Esophagus mucosa (tissue), 1 donor: Measurements from ENCODE around the gene PTPRC. TPM values are rescaled to one million over a fixed set of nuclear protein-coding genes. Genes with fewer than 3 reads are reported as not detected.
A peak's percentile ranks its signal among the peaks of the same experiment; 100 is the strongest.

Source experiments
- ATAC-seq: fragments of 200-7000 bp; cut with Tn5 transposase; one replicate; pipeline ENCODE4 v1.9.1; 2020
- total RNA-seq: library from RNA; stranded (reverse); gene quantifications from one replicate; pipeline ENCODE4 v1.2.4, GENCODE V29; 2023
- donor health status: DM: yes; HTN: yes; CAD: no.

The PTPRC gene
- total RNA-seq, 1 donor from 2014 or later: 3.5 TPM

GRCh38 chr1:198763298-198763714 lies 124.5 kb downstream of the PTPRC start:
- ATAC-seq: no peak

DNA sequence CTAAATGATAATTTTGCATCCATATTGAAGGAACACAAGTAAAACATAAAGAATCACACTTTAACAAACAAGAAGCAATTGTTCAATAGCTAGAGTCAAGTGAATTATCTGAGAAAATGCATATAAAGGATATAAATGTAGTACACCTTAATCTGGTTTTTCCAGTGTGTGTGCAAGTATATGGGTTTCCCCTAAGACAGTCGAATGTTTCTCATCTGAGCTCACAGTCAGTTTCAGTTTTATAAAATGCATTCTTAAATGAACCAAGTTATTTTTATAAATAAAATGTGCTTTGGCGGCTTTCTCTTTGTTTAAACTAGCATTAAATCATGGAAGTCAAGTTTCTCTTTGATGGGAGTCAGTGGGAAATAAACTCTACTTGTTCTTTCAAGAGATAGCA lies 125.9 kb downstream of the PTPRC start:
- ATAC-seq: no peak

- no peak for ATAC-seq
These were observed 126.6 kb downstream of the PTPRC start for GRCh38 chr1:198765416-198765815.

- ATAC-seq: no peak
These were observed 132.8 kb downstream of the PTPRC start for GRCh38 chr1:198771563-198772153.

- ATAC-seq: no peak
These were observed 133.8 kb downstream of the PTPRC start for GRCh38 chr1:198772626-198773025.

DNA sequence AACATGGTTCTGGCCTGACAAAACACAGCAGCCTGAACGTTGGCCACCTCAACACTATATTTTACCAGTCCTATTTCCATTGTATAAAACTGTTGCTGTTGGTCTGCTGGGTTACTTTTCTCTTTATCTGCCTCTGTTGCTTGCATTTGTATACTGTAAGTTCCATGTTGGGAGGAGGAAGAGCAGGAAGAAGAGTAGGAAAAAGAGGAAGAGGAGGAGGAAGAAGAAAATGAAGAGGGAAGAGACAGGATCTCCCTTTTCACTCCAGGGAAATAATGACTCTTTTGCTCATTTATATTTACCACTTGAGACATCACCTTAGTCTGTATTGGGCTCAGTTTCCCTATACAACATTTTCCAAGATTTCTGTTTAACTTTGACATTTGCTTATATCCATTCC lies 134.2 kb downstream of the PTPRC start:
- ATAC-seq: no peak

DNA sequence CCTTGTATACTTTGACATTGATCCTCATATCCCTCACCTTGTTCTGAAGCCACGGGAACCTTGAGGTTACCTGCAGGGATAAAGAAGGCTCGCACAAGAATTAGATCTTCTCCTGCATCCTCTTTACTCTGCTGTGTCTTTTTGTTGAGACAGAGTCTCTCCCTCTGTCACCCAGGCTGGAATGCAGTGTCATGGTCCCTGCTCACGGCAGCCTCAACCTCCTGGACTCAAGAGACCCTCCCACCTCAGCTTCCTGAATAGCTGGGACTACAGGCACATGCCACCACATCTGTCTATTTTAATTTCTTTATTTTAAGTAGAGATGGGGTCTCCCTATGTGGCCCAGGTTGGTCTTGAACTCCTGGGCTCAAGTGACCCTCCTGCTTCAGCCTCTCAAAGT lies 134.7 kb downstream of the PTPRC start:
- no peak for ATAC-seq

- no peak for ATAC-seq
These were observed 135.6 kb downstream of the PTPRC start for GRCh38 chr1:198774421-198774820.

GRCh38 chr1:198775606-198776005 lies 136.8 kb downstream of the PTPRC start:
- ATAC-seq: no peak

DNA sequence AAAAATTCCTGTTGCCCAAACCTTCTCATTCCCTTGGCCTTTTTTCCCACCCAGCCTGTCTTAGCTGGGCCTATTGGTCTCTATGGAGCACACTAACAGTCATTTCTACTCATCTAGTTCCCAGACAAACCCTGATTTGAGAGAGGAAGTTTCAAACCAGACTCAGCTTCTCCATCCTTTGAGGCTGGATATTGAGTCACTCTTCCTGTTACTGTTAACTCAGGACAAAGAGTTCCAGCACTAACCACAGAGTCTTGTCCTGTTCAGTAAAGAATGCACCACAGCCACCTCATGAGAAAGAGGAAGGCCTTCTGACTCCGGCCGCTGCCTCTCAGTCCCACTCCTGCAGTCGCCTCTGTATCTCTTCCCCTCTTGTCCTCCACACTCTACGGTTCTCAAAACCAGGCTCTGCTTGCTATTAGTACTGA lies 137.8 kb downstream of the PTPRC start:
- peak; percentile 71 for ATAC-seq

DNA sequence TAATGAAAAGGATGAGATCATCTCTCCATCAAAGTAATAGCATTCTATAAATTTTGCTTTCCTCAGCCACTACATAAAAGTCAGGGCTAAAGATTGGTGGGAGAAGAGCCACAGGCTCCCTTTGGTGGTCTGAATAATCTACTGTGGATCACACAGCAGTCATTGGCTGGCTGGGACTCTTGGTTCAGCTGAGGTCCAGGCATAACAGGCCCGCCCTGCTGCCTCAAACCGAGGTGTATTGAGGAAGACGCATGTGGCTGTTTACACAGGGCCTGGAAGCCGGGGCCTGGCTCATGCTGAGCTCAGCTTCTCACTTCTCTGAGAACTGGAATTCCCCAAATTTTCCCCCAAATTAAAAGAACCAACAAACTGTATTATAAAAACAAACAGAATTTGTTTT lies 139.2 kb downstream of the PTPRC start:
- no peak for ATAC-seq

DNA sequence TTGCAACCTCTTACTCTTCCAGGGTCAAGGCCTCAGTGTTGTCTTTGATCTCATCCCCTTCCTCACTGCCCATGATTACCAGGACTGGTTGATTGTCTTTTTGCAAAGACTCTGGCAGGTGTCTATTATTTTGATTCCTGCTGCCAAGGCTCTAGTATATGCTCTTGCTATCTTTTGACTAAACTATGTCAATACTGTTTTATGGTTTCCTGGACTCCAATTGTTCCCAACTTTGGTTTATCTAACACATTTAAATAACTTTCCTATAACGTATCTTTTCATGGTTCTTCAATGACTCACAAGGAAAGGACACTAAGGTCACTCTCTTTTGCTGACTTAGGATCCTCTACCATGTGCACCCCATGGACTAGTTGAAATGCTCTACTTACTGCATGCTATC lies 141.5 kb downstream of the PTPRC start:
- ATAC-seq: no peak

DNA sequence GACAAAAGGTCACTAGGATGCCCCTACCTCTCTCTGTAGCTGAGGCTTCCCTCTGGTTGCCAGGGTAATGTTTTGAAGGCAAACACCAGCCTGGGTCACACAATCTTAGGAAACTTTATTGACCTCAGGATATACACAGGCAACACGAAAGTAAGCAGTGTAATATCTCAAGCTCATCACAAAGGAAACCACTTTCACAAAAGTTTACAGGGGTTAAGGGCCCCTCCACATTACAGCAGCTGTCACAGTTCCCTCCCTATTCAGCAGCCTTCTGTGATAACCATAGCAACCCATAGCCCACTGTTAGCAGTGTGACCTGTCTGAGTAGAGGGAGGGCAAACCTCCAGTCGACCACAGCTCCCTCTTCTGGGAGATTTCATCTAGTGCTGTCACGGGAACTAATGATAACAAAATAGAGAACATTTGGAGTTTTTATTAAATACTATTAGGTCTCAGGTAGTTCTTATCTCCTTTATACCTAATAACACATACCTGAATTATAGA lies 149.8 kb downstream of the PTPRC start:
- no peak for ATAC-seq

GRCh38 chr1:198793714-198794113 lies 154.9 kb downstream of the PTPRC start:
- no peak for ATAC-seq

GRCh38 chr1:198794498-198794897 lies 155.7 kb downstream of the PTPRC start:
- no peak for ATAC-seq

- no peak for ATAC-seq
These were observed 158.8 kb downstream of the PTPRC start for GRCh38 chr1:198797656-198798055.

DNA sequence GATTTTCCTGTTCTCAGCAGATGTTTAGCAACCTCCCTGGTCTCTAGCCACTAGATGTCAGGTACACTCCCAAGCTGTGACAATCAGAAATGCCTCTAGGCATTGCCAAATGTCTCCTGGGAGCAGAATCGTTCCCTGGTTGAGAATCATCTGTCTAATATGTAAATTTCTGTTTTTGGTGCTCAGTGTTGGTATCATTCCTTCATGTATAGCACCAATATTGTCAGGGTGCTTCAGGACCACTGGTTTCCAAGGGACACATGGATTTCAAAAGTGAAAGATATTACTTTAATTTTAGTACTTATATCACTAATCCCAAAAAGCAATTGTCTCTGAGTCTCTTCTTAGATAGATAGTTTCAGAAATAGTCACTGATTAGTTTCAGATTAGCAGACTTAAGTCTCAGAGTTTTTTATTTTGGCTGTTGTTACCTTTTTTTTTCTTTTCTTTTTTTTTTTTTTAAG lies 160.1 kb downstream of the PTPRC start:
- ATAC-seq: no peak

- ATAC-seq: no peak
These were observed 166.8 kb downstream of the PTPRC start for GRCh38 chr1:198805498-198806151.

DNA sequence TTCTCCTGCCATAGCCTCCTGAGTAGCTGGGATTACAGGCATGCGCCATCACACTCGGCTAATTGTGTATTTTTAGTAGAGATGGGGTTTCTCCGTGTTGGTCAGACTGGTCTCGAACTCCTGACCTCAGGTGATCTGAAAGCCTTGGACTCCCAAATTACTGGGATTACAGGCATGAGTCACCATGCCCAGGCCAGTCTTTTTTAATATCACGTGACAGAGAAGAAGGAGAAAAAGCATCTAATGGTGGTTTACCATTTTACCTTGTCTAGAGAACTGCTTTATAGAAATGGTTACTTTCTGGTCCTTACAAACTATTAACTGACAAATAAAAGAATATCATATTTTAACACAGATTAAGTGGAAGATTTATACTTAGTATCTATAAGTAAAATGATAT lies 168.0 kb downstream of the PTPRC start:
- ATAC-seq: no peak

Other genes with a start within 250 kb of the PTPRC start
- not detected for gene ATP6V1G3, start 98.4 kb upstream of the PTPRC start, total RNA-seq